Stimulated activated CD4-positive, alpha-beta T cell treated with anti-CD3 and anti-CD28 coated beads, Interleukin-2, amount 100 ng/mL, for 48 hours (primary cell): Measurements from ENCODE around the gene SGCE.

Experiments used
- DNase-seq, 2 donors: peaks; one replicate each; pipeline ENCODE4 v3.0.0-alpha.2; 2020

The SGCE gene

DNA sequence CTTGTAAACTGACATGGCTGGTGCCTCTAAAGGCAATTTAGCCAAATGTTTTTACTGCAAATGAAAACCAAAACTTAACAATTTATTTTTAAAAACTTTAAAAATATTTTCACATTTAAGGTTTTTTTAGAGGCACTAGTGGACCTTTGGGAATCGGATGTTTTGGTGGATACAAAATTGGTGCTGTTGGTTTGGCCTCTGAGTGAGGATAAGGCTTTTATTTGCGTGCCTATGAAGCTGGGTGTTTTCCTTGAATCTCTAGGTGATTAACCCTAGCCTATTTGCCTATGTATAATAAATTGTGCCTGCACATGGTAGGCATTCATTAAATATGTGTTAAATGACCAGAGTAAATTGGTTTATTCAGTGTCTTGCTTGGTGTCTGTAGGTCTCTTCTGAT is 2.9 kb upstream of the SGCE start:
- no peak for DNase-seq

DNA sequence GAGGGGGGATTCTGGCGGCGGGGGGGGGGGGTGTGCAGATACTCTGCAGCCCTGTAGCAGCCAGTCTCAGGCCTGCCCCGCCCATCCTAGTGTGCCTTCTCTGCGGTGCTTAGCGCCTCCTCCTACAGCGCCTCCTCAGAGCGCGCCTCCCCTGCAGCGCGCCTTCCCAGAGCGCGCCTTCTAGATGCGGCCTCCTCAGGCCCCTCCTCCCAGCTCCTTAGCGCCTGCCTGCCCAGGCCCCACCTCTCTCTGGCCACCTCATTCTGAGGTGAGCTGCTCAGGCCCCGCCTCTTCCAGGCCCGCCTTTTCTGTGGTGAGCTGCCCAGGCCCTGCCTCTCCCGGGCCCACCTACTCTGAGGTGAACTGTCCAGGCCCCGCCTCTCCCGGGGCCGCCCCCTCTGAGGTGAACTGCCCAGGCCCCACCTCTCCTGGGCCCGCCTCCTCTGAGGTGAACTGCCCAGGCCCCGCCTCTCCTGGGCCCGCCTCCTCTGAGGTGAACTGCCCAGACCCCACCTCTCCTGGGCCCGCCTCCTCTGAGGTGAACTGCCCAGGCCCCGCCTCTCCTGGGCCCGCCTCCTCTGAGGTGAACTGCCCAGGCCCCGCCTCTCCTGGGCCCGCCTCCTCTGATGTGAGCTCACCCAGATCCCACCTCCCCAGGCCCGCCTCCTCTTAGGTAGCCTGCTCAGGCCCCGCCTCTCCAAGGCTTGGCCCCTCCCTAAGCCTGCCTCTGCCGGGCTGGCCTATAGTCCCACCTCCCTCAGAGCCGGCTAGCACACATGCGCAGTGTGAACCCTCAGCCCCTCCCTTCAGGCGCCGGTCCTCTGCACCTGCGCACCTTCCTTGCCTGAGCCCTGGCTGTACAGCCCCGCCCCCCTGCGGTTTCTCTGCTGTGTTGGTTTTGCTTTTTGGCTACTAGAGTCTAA is 2.1 kb upstream of the SGCE start:
- peak; percentile 81 to 85 for DNase-seq

DNA sequence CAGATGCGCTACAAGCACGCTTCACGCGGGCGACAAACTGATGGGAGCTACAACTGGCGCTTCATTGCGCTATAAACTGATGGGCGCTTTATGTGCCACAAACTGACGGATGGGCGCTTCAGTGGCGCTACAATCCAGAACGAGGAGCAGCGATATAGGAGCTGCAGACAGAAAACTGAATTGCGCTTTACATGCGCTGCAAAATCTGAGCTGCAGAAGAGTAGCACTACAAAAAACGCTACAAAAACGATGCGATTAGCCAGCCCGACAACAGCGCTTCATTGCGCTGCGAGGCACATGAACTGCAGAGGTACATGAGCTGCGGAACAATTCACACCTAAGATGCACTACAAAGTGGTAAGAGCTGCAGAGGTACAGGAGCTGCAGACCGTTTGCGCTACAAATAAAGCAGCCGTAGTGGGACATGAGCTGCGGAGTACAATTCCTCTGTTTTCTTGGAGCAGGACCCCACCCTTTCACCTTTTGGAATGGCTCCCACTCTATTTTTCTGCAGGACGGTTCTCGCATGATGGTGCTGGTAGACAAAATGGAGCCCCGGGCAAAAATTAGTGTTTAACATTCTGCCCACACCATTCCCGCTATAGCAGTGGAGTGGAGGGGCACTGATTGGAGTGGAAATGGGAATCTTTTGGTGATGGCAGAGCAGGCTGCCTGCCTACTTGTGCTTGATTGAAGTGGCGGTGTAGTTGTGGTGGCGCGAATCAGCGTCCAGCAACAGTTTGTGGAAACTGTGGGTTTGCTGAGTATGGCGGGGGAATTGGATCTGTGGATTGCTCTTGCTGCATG is 1.2 kb upstream of the SGCE start:
- DNase-seq, result no peak

DNA sequence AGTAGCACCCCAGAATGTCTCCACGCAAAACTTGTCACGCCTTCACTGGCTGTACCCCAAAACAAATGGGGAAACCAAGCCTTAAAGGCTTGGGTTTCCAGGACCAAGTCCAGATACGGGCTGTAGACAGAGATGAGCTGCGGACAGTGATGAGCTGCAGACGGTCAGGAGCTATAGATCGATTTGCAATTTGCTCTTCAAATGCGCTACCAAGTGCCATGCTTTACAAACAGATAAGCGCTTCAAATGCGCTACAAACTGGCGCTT is 658 bp upstream of the SGCE start:
- no peak for DNase-seq

DNA sequence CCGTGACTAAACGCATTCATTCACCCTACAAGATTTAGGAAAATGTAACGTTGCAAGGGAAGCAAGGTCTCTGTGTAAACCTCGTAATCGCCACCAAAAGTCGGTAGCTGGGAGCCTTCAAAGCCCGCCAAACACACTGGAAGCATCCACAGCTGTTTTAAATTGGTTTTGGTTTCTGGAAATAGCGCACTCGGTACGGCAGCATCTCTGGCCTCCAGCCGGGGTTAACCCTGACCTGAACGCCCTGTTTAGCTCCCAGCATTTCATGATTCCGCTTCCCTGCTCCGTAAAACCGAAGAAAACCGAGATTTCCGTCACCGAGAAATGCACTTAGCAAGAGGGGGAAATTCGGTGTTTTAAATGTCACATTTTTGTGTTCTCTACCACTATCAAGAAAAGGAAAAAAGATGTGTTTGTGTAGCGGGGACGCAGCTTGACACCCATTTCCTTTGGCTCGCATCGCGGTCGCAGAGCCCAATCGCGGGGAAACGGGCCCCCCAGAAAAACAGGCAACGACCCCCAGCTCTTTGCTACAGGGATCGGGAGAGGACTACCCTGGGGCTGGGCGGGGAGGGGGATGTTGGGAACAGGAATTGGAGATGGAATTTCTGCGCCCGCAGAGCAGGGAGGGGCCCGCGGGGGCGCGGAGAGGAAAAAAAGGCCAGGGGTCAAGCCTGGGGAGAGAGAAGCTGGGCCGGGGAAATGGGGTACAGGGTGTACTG is 646 bp downstream of the SGCE start:
- DNase-seq, result no peak

DNA sequence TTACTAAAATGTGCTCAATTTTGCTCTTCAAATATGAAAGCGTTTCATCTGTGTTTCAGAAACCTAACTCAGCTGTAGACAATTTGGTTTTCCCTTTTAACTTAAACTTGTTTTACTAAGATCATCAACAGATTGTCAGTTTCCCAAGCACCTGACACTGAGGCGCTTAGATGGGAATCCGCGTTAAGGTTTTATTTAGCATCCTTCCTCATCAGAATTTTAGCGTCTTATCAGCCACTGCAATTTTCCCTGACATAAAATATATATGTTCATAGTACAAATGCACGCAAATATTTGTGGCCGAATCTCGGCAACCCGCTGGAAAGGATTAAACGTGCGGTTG is 1.2 kb downstream of the SGCE start:
- DNase-seq, result no peak

DNA sequence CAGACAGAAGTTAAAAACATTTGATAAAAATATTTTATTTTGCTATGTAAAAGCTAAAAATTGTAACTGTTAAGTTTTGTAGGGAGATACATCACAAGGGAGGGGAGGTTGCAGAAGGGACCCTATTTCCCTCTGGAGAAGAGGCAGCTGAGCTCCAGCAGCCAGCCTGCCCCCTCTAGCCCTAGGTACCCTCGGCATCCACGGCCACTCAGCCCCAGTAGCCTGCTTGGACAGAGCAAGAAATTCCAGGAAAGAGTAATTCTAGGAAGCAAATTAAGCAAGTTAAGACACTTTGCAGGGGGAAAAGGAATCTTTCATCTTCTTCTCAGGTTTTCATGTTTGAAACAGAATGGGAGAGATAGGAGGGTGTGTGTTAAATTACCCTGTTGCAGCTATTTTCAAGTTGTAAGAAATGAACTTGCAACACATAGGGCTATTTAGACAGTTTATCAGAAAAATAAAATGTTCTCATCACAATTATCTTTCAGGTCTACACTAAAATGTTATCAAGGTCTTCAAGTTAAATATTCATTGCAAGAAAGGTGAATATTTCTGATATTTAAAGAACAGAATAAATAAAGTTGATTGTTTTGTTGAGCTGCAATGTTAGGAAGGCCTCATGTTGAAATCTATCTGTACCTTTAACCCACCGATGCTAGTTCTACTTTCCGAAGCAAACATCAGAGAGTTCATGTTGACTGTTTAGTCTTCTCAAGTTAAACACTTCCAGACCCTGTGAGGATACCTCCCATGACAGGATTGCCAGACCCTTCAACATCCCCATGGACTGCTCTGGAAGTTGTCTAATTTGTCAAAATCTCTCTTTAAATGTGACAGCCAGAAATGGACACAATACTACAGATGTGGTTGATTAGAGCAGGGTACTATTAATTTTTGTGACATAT is 5.5 kb downstream of the SGCE start:
- DNase-seq, result no peak

DNA sequence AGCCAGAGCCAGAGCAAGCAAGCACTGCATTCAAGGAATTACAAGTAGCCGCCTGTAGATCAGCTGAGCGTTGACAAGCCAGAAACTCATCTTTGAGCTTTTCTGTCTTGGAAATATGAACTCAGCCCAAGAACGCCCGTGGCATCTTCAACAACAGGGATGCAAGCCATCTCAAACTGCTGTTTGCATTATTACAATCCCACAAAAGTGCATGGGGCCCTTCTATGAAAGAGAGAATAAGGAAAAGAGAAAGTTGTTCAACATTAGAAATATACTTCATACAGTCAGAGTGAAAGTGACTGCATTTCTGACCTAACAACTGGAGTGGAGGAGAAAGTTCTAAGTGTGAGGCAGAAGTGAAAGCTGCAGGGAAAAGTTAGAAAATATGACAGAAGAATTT is 6.5 kb downstream of the SGCE start:
- no peak for DNase-seq

DNA sequence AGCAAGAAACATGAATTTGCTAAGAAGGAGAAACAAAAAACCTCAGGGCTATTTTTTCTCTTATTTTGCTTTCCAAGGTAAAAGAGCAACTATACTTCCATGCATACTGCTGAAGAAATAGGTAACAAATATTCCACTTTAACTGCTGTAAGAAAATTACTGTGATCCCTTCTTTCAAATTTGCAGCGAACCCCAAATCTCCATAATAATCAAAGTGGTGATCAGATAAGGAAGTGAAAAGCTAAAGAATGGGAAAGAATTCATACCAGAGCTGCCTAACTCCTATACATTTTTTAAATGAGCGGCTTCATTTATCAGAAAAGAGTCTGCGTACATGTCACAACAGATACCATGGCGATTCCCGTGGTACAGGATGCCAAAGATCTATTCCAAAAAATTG is 7.2 kb downstream of the SGCE start:
- no peak for DNase-seq

DNA sequence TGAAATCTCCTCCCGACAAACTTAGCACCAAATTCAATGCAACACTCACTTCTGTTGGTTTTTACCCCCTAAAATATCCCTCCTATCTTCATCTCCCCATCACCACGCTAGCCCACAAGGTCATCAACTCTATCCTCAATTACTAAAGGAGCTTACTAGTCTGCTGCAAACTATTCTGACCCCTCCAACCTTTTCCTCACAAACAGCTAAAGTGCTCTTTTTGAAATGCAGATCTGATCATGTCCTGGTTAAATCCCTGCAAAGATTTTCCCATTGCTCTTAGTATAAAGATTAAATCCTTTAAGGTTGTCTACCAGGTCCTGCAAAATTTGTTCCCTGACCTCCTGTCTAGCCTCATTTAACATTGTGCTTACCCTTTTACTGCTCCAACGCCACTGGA is 8.6 kb downstream of the SGCE start:
- DNase-seq, result no peak

DNA sequence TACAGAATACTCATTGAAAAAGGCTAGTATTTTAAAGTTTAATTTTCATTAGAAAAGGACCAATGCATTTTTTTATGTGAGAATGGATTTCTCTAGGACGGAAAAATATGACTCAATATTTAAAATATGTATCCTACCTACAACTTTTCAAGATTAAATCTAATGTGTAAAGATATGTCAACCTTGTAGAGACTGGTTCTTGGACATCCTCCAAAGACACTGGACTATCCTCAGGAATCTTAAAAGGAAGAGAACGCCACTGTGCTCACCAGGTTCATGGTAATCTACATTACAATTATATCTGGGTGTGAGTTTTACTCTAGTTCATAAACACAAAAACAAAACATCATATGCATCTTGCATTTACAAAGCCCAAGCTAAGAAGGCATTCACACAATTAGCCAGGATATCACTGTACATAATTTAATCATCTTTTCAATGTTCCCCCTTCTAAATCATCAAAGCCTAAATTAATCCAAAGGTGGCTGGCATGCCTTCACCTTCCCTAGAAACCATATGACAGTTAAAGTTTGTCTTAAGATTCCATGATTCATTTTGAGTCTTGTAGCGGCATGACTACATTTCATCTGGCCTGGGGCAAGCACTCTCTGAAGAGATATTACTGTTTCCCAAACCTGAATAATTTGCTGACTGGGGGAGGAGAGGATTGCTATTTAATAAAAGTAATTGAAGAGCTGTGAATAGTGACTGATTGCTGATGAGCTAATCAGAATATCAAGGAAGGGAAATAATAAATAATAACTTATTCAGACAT is 12.0 kb downstream of the SGCE start:
- DNase-seq, result no peak

DNA sequence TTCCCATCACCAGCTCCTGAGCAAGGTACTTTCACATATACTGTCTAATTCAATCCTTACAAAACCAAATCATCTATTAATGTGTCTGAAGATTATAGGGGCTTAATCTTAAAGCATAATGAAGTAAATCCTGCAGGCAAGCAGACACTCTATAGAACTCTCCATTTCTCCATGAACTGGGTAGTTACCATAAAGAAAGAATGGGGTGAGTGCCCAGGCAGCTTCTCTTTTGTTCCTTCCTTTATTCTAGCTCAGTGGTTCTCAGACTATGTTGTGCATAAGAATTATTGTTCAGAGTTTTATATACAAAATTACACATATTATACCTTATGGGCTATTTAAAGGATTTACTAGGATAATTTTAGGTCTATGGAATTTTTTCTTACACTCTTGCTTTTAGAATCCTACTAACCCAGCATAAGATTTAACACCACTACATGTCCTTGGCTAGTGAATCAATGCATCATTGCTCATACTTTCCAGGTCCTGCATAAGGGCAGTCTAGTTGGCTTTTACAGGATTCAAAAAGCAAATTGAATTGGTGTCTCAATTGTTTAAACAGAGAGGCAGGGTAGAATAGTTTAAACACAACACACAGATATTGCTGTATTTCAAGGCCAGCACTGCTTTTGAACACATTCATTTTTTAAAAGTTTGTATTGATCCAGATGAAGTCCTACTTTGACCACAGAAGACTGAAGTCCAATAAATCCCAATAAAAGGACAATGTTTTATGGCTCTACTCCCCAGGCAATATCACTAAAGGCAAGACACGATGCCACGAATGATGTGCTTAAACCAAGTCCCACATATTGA is 12.9 kb downstream of the SGCE start:
- no peak for DNase-seq

DNA sequence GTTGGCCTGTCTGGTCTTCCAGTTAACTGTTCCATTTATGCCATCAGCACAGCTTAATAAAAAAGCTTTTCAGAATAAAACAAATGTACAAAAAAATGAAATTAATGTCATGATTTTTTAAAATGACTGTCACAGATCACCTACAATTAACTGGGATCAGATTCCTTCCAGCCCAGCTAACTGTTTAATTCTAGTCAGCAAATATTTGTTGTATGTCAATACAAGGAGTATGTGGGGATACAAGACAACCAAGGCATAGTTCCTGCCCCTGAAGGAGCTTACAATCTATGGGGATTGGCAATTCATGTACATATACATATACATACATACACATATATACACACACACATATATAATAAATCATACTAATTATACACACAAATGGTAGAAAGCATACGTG is 16.5 kb downstream of the SGCE start:
- DNase-seq, result no peak

DNA sequence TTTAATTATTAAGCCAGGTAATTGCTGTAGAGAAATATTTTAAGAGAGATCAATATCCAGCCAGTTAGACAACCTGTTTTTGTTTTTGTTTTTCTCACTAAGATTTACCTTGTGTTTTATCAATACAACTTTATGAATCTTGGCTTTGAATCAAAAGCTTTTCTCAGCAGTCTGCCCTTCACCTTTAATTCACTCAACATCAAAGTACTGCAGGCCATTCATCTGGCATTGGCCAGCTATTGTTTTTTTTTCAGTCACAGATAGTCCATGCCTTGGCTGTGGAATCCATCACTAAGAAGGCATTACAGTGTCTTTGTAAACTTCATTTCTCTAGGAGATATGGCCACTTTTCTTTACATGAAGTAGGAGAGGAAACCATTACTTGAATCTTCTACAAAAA is 20.2 kb downstream of the SGCE start:
- DNase-seq, result no peak

DNA sequence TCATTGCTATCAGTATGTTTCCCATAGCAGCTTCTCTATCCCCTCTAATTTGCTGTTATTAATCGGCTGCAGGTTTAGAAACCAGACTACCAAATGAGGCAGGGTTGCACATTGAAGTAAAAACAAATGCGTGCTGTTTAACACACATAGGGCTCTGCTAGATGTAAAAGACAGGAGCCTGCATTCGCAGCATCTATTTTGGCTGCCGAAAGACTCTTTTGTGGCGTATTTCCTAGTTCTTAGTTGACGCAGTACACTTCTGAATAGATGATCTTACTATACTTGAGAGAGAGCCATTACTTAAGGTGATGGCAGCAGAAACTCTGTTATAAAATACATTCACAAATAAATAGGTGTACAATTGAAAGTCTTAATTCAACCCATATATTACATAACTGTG is 21.4 kb downstream of the SGCE start:
- no peak for DNase-seq

DNA sequence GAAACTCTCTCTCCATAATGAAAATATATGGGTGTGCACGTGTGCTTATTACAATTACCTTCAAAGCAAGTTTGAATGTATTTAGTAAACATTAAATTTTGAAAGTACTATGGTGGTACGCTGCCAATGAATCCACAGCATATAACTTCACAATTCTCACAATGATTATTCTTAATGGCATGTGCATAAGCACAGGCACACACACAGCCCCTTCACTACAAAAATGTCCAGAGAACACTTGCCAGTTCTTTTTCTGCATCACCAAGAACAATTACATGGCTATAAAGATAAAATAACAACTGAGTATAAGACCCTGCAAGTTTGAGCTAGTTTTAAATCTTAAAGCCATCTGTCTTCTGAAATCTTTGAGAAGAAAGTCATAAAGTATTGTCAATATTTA is 22.2 kb downstream of the SGCE start:
- no peak for DNase-seq

DNA sequence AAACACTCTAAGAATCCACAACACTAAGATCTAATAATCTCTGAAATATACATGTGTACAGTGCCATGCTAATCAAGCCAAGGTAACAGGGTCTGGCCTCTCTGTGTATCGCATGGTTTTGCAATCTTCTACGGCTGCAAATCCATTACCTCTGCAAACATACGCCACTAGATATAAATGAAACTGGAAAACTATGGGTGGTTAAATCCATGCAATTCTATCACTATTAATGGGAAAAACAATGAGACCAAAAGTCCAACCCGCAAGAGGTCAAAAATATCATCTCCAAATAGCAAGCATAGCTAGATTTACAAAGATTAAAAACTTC is 23.0 kb downstream of the SGCE start:
- DNase-seq, result no peak

DNA sequence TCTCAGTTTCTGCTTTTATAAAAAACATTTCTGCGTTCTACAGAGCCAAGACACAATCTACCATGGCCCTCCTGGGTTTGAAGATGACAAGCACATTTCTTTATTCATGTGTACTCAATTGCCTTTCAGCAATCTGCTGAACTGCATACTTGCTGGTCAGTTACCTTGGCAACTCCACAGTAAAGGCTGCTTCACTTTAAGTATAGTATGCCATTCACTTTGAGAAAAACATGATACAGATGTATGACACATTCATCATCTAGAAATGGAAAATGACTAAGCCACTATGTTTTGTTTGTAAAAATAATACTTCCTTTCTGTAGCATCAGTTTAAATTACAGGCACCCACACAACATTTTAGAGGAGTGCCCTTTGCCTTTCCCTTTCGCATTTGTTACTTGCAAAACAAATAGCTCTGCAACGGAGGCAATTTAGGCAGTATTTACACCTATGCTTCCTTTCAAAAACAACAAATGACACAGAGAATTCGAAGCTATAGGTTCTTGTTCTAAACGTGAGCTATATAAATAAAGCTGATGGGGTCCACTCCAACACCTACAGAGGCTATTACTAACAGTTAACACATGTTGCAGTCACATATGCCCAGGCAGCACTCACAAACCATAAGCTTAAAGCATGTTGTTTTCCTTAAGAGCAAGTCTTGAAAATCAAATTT is 23.5 kb downstream of the SGCE start:
- no peak for DNase-seq

DNA sequence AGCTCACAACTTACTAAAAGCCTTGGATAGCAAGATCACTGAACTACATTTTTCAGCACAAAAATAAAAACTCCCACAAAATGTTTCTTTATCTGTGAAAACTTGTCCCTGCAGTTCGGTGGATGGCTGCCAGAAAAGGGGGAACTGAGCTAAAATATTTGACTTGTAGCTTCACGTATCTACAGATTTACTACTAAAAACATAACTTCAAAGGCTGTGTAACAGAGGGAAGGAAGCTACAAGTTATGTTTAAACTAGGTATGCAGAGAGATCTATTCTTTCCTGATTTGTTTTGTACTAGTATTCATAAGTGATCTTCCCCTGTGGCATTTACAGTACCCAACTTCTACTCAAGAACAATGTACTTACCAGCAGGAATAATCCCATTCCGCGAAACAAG is 25.1 kb downstream of the SGCE start:
- no peak for DNase-seq

DNA sequence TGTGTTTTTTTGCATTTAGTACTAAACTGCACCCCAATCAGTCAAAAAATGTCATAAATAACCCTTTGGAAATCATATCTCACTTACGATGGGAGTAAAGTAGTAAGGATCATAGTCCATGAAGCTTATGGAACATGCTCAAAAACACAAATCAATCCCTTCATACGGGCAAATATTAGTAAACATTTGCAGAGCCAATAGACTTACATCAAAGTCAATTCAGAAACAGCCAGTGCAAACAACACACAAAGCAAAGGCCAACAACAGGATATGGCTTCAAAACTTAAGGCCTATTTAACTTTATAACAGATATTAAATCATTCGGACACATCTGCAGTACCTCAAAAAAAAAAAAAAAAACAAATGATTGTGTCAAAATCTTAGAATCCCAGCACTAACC is 32.1 kb downstream of the SGCE start:
- DNase-seq, result no peak

DNA sequence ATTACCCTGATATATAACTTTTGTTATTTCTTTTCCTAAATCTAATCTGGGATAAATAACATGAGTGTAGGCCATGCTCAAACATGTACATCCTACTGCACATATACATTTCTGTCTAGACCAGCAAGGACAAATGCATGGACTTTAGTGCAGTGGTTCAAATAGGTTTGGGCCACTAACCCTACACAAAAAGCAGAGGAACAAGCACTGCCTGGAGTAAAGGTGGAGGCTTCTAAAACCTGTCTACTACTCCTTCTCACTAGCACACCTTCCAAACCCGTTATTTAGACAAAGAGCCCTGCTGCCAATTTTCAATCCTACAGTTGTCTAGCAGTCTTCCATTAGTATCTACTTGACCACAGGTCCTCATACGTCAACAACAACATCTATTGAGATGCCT is 34.8 kb downstream of the SGCE start:
- no peak for DNase-seq
